NOMO-1 (cell line): ENCODE measurements around the gene UBE2G2.
"Not testable (repeated sequence)": the region's sequence is repeated elsewhere in the genome, so short reads cannot be mapped to it uniquely, and the experiment has no call there.

Source experiments
- DNase-seq, 2 experiments: peaks; one replicate each; lab custom pipeline; 2025; ENCODE audit not compliant: unreplicated experiment in 2 of 2; lab: John Stamatoyannopoulos, UW

UBE2G2 gene

GRCh38 chr21:44836666-44837471 lies 35.2 kb upstream of the UBE2G2 start:
- peak; percentile 53 to 69 for DNase-seq

- DNase-seq, result no peak
Observed at GRCh38 chr21:44836349-44836665, 34.7 kb upstream of the UBE2G2 start.

- no peak for DNase-seq
Observed at GRCh38 chr21:44835647-44835973, 34.0 kb upstream of the UBE2G2 start.

DNA sequence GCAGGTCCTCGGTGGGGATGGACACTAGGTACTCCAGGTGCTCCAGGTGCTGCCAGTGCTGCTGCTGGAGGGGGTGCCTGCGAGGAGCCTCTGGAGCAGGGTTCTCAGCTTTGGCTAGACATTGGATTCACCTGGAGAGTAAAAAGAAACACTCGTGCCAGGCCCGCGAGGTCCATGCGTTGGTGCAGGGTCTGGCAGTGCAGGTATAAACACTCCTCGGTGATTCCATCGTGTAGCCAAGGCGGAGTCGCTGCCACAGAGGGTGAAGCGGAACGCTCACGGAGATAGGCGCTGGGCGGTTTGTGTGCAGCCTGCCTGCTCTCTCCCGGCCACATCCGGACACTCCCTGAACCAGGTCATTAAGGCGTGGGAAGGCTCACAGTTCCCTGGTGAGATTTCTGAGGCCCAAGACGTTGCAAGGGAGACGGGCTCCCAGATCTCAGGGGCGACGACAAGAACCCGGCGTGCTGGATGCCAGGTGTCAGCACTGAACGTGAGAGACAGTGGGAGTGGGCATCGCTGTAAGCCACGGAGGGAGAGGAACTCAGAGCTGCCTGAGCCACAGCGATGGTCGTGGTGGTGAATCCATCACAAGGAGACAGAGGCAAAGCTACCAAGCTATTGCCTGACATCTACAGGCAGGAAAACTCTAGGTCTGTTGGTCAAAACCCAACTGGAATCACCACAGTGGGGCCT lies 33.5 kb upstream of the UBE2G2 start:
- no peak for DNase-seq

- no peak for DNase-seq
Observed at GRCh38 chr21:44834231-44834950, 32.8 kb upstream of the UBE2G2 start.

DNA sequence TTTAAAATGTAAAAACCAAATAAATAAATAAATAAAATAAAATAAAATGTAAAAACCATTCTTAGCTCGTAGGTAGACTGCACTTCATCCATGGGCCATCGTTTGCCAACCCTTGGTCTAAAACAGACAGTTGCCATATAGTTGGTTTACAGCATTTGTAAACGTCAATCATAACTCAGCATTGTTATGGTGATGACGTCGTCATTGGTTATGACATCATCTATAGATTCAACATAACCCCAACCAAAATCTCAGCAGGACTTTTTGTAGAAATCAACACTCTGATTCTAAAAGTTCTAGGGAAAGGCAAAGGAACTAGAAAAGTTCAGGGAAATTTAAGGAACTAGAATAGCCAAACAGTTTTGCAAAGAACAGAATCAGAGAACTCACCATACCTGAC lies 32.0 kb upstream of the UBE2G2 start:
- DNase-seq, result no peak

- not testable (repeated sequence) for DNase-seq
Observed at GRCh38 chr21:44832516-44833255, 31.1 kb upstream of the UBE2G2 start.

GRCh38 chr21:44831227-44831860 lies 29.7 kb upstream of the UBE2G2 start:
- peak in 1 of 2 experiments; percentile 59 for DNase-seq

GRCh38 chr21:44829507-44830092 lies 28.0 kb upstream of the UBE2G2 start:
- DNase-seq, result no peak

DNA sequence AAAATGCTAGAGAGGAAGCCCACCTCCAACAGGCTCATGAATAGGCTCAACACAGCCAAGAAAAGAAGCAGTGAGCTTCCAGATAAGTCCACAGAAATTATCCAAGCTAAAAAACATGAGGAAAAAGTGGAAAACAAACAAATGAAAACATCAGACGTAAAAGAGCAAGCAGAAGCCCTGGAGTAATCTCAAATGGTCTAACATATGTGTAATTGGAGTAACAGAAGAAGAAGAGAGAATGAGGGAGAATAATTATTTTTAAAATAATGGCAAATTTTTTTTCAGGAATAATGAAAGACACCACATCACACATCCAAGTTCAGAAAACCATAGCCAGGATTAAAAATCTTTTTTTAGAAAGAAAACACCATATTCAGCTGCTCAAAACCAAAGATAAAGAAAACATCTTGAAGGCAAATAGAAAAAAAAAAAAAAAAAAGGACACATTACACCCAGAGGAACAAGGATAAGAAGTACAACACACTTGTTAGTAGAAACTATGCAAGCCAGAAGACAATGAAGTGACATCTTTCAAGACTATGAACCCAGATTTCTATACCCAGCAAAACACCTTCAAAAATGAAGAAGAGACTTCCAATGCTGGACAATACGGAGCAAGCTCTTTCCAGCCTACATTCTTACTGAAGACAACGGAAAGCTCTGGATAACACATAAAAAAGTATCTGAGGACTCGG lies 26.9 kb upstream of the UBE2G2 start:
- no peak for DNase-seq

DNA sequence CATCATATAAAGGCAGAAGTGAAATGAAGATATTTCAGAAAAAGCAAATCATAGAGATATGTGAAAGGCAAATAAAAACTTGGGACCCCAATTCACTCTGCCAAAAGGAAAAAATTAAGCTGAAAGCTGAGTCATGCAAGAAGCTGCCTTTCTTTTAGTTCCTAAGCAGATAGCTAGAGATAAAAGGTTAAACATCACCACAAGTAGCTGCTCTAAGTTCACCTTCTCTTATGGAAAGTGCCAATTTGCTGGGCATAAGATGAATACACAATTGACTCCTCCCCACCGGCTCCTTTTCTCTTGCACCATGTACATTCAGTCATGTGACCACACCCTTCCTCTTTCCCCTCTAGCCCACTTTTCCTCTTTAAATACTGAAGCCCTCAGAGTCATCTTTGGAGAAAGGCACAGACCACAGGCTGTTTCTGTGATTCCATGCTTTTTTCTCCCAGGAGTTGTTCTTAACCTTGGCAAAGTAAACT lies 21.6 kb upstream of the UBE2G2 start:
- peak; percentile 11 to 12 for DNase-seq

DNA sequence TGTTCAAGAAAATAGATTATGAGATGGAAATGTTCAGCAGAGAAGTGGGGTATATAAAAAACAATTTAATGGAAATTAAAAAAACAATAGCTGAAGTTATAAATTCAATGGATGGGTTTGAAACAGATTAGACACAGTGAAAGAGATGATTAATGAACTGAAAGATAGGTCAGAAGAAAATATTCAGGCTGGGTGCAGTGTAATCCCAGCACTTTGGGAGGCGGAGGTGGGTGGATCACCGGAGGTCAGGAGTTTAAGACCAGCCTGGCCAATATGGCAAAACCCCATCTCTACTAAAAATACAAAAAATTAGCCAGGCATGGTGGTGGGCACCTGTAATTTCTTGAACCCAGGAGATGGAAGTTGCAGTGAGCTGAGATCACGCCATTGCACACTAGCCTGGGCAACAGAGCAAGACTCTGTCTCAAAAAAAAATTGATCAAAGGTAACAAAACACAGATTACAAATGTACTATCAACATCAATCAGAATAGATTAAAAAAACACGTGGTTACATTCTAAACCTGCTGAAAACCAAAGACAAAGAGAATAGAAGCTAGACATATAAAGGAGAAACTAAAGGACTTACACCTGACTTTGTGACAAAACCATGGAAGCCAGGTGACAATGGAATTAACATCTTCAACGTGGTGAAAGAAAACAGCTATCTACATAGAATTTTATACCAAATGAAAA lies 21.0 kb upstream of the UBE2G2 start:
- no peak for DNase-seq

DNA sequence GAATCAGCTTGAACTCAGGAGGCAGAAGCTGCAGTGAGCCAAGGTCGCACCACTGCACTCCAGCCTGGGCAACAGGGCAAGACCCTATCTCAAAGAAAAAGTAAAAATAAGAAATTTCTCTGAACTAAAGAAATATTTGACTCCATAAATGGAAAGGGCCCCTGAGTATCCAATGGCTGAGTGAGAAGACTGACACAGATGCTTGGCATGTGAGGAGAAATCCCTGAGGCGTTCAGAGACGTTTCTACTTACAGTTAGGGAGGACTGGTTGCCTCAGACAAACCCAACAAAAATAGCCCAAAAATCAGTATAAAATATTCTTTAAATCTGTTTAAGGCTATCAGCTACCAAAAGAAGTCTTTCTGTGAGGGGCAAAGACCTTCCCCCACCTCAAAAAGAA lies 19.2 kb upstream of the UBE2G2 start:
- no peak for DNase-seq

DNA sequence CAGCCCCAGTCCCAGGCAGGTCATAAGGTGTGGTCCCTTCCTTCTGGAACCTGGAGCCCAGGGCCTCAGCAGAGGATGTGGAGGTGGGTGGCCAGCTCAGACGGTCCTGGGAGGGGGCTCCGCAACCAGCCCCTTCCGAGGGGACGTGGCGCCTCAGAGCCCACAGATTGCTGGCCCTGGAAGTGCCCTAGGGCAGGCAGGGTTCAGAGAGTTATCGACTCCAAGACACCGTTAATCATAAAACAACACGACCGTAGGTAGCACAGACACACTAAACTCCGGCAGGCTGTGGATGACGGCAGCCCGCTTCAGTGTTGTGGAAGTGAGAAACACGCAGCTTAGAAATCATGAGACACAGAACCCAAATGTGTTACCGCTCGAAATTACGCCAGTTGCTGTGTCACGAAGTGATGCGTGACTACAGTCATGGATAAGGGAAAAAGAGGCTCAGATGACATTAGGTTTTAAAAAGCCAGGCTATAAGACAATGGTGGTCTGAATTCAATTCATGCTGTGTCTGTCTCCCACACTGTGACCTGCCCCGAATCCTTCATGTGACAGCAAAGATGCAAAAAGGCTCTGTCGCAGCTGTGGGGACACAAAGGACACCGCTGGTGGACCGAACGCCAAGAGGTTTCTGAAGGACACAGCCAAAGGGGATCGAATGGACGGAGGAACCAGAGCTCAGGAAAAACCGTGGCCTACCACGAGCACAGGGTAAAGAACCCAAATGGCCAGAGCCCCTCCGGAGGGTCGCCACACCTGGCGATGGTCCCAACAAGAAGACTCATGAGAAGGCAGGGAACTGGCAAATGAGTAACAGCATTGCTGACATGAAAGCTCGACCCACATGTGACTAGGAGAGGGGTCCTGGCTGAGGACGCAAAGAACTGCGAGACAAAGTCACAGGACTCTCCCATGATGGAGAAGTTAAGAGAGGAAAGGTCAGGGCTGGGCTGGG lies 17.9 kb upstream of the UBE2G2 start:
- no peak for DNase-seq

- DNase-seq, result no peak
Observed at GRCh38 chr21:44818640-44819011, 17.0 kb upstream of the UBE2G2 start.

- DNase-seq, result peak; percentile 60 to 74
Observed at GRCh38 chr21:44817914-44818639, 16.5 kb upstream of the UBE2G2 start, which contains the start of gene SUMO3. TSS of gene SUMO3 (minus strand) at chr21:44818062. CDS start at chr21:44817968, 94 bp downstream.

- peak; percentile 72 to 84 for DNase-seq
Observed at GRCh38 chr21:44817506-44817880, 15.9 kb upstream of the UBE2G2 start.
